Neural cell (in vitro differentiated cells): ENCODE data around the gene SP3. TPM values are rescaled to one million over a fixed set of nuclear protein-coding genes. Genes with fewer than 3 reads are reported as not detected.

ENCODE experiments used
- H2AFZ ChIP-seq: fragments of 200-600, 300-800 bp; sonication (generic), shearing (Covaris generic); 2 replicates; pipeline ENCODE4 v1.6.0; 2014; ENCODE audit warnings: low read depth, mild to moderate bottlenecking, antibody characterized with exemption, low read length, moderate library complexity
- H3F3A ChIP-seq: fragments of 200-600 bp; shearing (Covaris generic); 2 replicates; pipeline ENCODE4 v1.6.1; 2016; ENCODE audit warnings: mild to moderate bottlenecking, moderate library complexity, mixed read lengths, antibody characterized with exemption, low read length; ENCODE audit not compliant: insufficient read depth, poor library complexity, severe bottlenecking
- H3K27ac ChIP-seq: fragments of 200-600, 300-800 bp; sonication (generic), shearing (Covaris generic); 2 replicates; pipeline ENCODE4 v1.5.1; 2014; ENCODE audit warnings: mild to moderate bottlenecking, low read length, moderate library complexity
- H3K27me3 ChIP-seq: fragments of 300-800, 200-600 bp; sonication (generic), shearing (Covaris generic); 2 replicates; pipeline ENCODE4 v1.6.0; 2014; ENCODE audit warnings: mild to moderate bottlenecking, low read depth, low read length, moderate library complexity; ENCODE audit not compliant: insufficient read depth
- H3K36me3 ChIP-seq: fragments of 300-800, 200-600 bp; sonication (generic), shearing (Covaris generic); 2 replicates; pipeline ENCODE4 v1.5.1; 2014; ENCODE audit warnings: mild to moderate bottlenecking, antibody characterized with exemption, low read length, moderate library complexity; ENCODE audit not compliant: insufficient read depth
- H3K4me2 ChIP-seq: fragments of 300-800, 200-600 bp; sonication (generic), shearing (Covaris generic); 2 replicates; pipeline ENCODE4 v1.6.0; 2014; ENCODE audit warnings: mild to moderate bottlenecking, low read length
- H3K4me3 ChIP-seq: fragments of 300-800, 200-600 bp; sonication (generic), shearing (Covaris generic); 2 replicates; pipeline ENCODE4 v1.5.1; 2014; ENCODE audit warnings: mild to moderate bottlenecking, low read length, moderate library complexity
- H3K79me2 ChIP-seq: fragments of 200-600 bp; shearing (Covaris generic); replicated peaks from 2 replicates; pipeline ENCODE4 v1.6.0; 2014; ENCODE audit warnings: mild to moderate bottlenecking, low read length, moderate library complexity; ENCODE audit not compliant: insufficient read depth
- H3K9ac ChIP-seq: fragments of 300-800, 200-600 bp; sonication (generic), shearing (Covaris generic); 2 replicates; pipeline ENCODE4 v1.6.1; 2016; ENCODE audit warnings: mild to moderate bottlenecking, low read length, mixed read lengths
- H3K9me2 ChIP-seq: fragments of 200-600 bp; shearing (Covaris generic); 2 replicates; pipeline ENCODE4 v1.6.1; 2016; ENCODE audit warnings: mild to moderate bottlenecking, low read length, mixed read lengths; ENCODE audit not compliant: insufficient read depth
- H3K9me3 ChIP-seq: fragments of 200-600, 300-800 bp; sonication (generic), shearing (Covaris generic); 2 replicates; pipeline ENCODE4 v1.6.1; 2016; ENCODE audit warnings: mild to moderate bottlenecking, mixed run types, low read length, moderate library complexity, mixed read lengths
- H4K20me1 ChIP-seq: fragments of 200-600 bp; shearing (Covaris generic); 2 replicates; pipeline ENCODE4 v1.6.1; 2016; ENCODE audit warnings: mild to moderate bottlenecking, mixed run types; ENCODE audit not compliant: insufficient read depth
- EP300 ChIP-seq: fragments of 450-650 bp; conservative IDR thresholded peaks from 2 replicates; pipeline ENCODE4 v1.6.1; 2014; ENCODE audit warnings: antibody characterized with exemption, mild to moderate bottlenecking, moderate library complexity; ENCODE audit not compliant: poor library complexity, severe bottlenecking
- EZH2 ChIP-seq: fragments of 200-600, 300-800 bp; shearing (Covaris generic), sonication (generic); IDR thresholded peaks from 2 replicates; pipeline ENCODE4 v1.6.1; 2014; ENCODE audit warnings: antibody characterized with exemption, low read length, borderline replicate concordance, mild to moderate bottlenecking; ENCODE audit not compliant: insufficient read depth, poor library complexity, severe bottlenecking
- MXI1 ChIP-seq: fragments of 450-650 bp; conservative IDR thresholded peaks from 2 replicates; pipeline ENCODE4 v1.6.1; 2014; ENCODE audit warnings: antibody characterized with exemption, mild to moderate bottlenecking; ENCODE audit not compliant: poor library complexity, severe bottlenecking
- POLR2AphosphoS5 ChIP-seq: IDR thresholded peaks from 2 replicates; pipeline ENCODE4 v1.6.1; 2012
- RAD21 ChIP-seq: fragments of 450-650 bp; conservative IDR thresholded peaks from 2 replicates; pipeline ENCODE4 v1.6.1; 2014; ENCODE audit warnings: antibody characterized with exemption, mild to moderate bottlenecking, moderate library complexity
- REST ChIP-seq: IDR thresholded peaks from 2 replicates; pipeline ENCODE4 v1.6.1; 2012; ENCODE audit warnings: borderline replicate concordance
- SMC3 ChIP-seq: fragments of 450-650 bp; conservative IDR thresholded peaks from 2 replicates; pipeline ENCODE4 v1.6.1; 2014; ENCODE audit warnings: antibody characterized with exemption, mild to moderate bottlenecking, moderate library complexity; ENCODE audit not compliant: poor library complexity
- TAF1 ChIP-seq: IDR thresholded peaks from 2 replicates; pipeline ENCODE4 v1.6.1; 2012; ENCODE audit warnings: low read depth
- polyA plus RNA-seq: library from polyadenylated mRNA; depleted of rRNA; stranded (reverse); fragments of >200 nt; gene quantifications from 2 replicates; pipeline ENCODE4 v1.2.3, GENCODE V29; 2014
- TF ChIP-seq, protein P1 (sequence below): fragments of 450-650 bp; IDR thresholded peaks from 2 replicates; pipeline ENCODE4 v1.5.1; 2014; ENCODE audit warnings: antibody characterized with exemption, mild to moderate bottlenecking, moderate library complexity; ENCODE audit not compliant: poor library complexity, severe bottlenecking

The SP3 gene
- polyA plus RNA-seq, 1 donor from 2014 or later = 57.8 TPM

- H3K4me2 ChIP-seq = no peak overlapping the region
- H3K9ac ChIP-seq = no peak overlapping the region
- no peaks in the 10 kb centered on the region for H3F3A ChIP-seq
- no peaks in the 10 kb centered on the region for H3K9me2 ChIP-seq
- H3K27me3 ChIP-seq = no peaks in the 10 kb centered on the region
- TF ChIP-seq EP300 = no peak
- TF ChIP-seq EZH2 = no peak
- TF ChIP-seq MXI1 = no peak
- no peak for TF ChIP-seq RAD21
- TF ChIP-seq POLR2AphosphoS5 = no peak
- TF ChIP-seq, protein P1, sequence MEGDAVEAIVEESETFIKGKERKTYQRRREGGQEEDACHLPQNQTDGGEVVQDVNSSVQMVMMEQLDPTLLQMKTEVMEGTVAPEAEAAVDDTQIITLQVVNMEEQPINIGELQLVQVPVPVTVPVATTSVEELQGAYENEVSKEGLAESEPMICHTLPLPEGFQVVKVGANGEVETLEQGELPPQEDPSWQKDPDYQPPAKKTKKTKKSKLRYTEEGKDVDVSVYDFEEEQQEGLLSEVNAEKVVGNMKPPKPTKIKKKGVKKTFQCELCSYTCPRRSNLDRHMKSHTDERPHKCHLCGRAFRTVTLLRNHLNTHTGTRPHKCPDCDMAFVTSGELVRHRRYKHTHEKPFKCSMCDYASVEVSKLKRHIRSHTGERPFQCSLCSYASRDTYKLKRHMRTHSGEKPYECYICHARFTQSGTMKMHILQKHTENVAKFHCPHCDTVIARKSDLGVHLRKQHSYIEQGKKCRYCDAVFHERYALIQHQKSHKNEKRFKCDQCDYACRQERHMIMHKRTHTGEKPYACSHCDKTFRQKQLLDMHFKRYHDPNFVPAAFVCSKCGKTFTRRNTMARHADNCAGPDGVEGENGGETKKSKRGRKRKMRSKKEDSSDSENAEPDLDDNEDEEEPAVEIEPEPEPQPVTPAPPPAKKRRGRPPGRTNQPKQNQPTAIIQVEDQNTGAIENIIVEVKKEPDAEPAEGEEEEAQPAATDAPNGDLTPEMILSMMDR = no peak
- TF ChIP-seq REST = no peak
- H3K4me3 ChIP-seq = no peak overlapping the region
- no peaks in the 10 kb centered on the region for H4K20me1 ChIP-seq
- no peak overlapping the region for H2AFZ ChIP-seq
- H3K9me3 ChIP-seq = no peaks in the 10 kb centered on the region
- no peak overlapping the region for H3K27ac ChIP-seq
- no peaks in the 10 kb centered on the region for H3K79me2 ChIP-seq
- no peaks in the 10 kb centered on the region for H3K36me3 ChIP-seq
These were observed 5.3 kb upstream of the SP3 start for GRCh38 chr2:173970516-173970924.

DNA sequence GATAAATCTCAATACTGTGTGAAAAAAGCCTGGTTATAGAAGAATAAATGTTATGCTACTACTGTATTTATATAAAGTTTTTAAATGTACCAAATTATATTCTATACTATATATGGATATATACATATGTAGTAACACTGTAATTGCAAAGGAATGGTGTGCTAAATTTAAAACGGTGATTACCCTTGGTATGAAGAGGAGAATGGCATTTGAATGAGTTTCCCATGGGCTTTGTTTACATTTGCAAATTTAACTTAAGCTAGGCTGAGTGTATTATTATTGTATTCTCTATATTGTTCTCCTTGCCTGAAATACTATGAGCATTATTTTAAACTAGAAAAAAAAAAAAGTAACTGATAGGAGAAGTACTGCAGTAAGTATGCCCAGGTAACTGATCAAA, 4.7 kb upstream of the SP3 start:
- no peaks in the 10 kb centered on the region for H3K9me3 ChIP-seq
- H3K9ac ChIP-seq = no peak overlapping the region
- no peak for TF ChIP-seq SMC3
- no peak for TF ChIP-seq TAF1
- TF ChIP-seq RAD21 = no peak
- no peak for TF ChIP-seq REST
- TF ChIP-seq, protein P1 = no peak
- TF ChIP-seq POLR2AphosphoS5 = no peak
- no peak for TF ChIP-seq EZH2
- no peak for TF ChIP-seq EP300
- TF ChIP-seq MXI1 = no peak
- H3F3A ChIP-seq = no peaks in the 10 kb centered on the region
- H4K20me1 ChIP-seq = no peaks in the 10 kb centered on the region
- H2AFZ ChIP-seq = no peak overlapping the region
- H3K4me2 ChIP-seq = no peak overlapping the region
- no peak overlapping the region for H3K4me3 ChIP-seq
- no peaks in the 10 kb centered on the region for H3K36me3 ChIP-seq
- H3K27me3 ChIP-seq = no peaks in the 10 kb centered on the region
- H3K79me2 ChIP-seq = no peaks in the 10 kb centered on the region
- H3K9me2 ChIP-seq = no peaks in the 10 kb centered on the region
- H3K27ac ChIP-seq = no peak overlapping the region
